ENCODE measurements around the gene SPDYE1. TPM values are rescaled to one million over a fixed set of nuclear protein-coding genes. Genes with fewer than 3 reads are reported as not detected.

Gene SPDYE1
- total RNA-seq, 1 donor from 2014 or later: not detected

GRCh38 chr7:44046321-44047061 lies 48.8 kb downstream of the SPDYE1 start:
- Mint-ChIP-seq H3K27me3 (no peaks in the 10 kb centered on the region), H3K27ac (peak overlapping the region; percentile 95), H3K9me3 (no peaks in the 10 kb centered on the region), H3K4me1 (peaks cover 78% of the 10 kb centered on the region), H3K4me3 (peak overlapping the region; percentile 93), H3K36me3 (ENCODE audit: low read depth) (peaks cover 50% of the 10 kb centered on the region)
- DNase-seq (peak; percentile 45), ATAC-seq (ENCODE audit: low read depth) (peak; percentile 83)
- ChIA-PET POLR2A (interaction anchor here (0.6 to 7.5 kb wide), 14 partner anchors 8 to 443 kb away, joined by 3 to 55 read pairs (median 4); partner anchors contain the start of genes AEBP1, PGAM2, POLD2 and POLM), CTCF (interaction anchor here (1.2 kb wide), 1 partner anchor 26 kb away, joined by 3 read pairs; no protein-coding TSS in a partner anchor)
- no peak for TF ChIP-seq CTCF (IDR thresholded peaks at IDR 0.05)
- intact Hi-C loops (cut with micrococcal nuclease): loop anchor here (1.0 to 10.0 kb wide), 5 partner anchors 13 to 528 kb away; partner anchors contain the start of genes DDX56 and POLM

GRCh38 chr7:44048031-44048795 lies 50.5 kb downstream of the SPDYE1 start:
- no peaks in the 10 kb centered on the region for H3K9me3 Mint-ChIP-seq
- peak overlapping the region; percentile 95 for H3K27ac Mint-ChIP-seq
- intact Hi-C loops (cut with micrococcal nuclease): loop anchor here (10.0 kb wide), 1 partner anchor 527 kb away; the partner anchor contains the start of gene DDX56
- DNase-seq: no peak
- TF ChIP-seq CTCF (IDR thresholded peaks at IDR 0.05): no peak
- H3K4me3 Mint-ChIP-seq: peak overlapping the region; percentile 17
- ChIA-PET CTCF (interaction anchor here (1.0 to 1.1 kb wide), 2 partner anchors 24 to 30 kb away, joined by 3 read pairs; no protein-coding TSS in a partner anchor), POLR2A (interaction anchor here (0.5 to 7.5 kb wide), 5 partner anchors 10 to 952 kb away, joined by 3 to 55 read pairs (median 6); partner anchors contain the start of gene PGAM2)
- peaks cover 67% of the 10 kb centered on the region for H3K36me3 Mint-ChIP-seq (ENCODE audit: low read depth)
- H3K27me3 Mint-ChIP-seq: no peaks in the 10 kb centered on the region
- peaks cover 90% of the 10 kb centered on the region for H3K4me1 Mint-ChIP-seq
- no peak for ATAC-seq (ENCODE audit: low read depth)

GRCh38 chr7:44050121-44050914 lies 52.6 kb downstream of the SPDYE1 start:
- H3K9me3 Mint-ChIP-seq: no peaks in the 10 kb centered on the region
- intact Hi-C loops (cut with micrococcal nuclease): no loop called here
- peaks cover 81% of the 10 kb centered on the region for H3K36me3 Mint-ChIP-seq (ENCODE audit: low read depth)
- CTCF ChIA-PET: no interaction called here
- TF ChIP-seq CTCF (IDR thresholded peaks at IDR 0.05): no peak
- DNase-seq (no peak), ATAC-seq (ENCODE audit: low read depth) (no peak)
- POLR2A ChIA-PET: interaction anchor here (0.5 to 7.5 kb wide), 2 partner anchors 16 to 31 kb away, joined by 4 to 55 read pairs; partner anchors contain the start of gene PGAM2
- no peak overlapping the region for H3K27ac Mint-ChIP-seq
- peaks cover 84% of the 10 kb centered on the region for H3K4me1 Mint-ChIP-seq
- H3K27me3 Mint-ChIP-seq: no peaks in the 10 kb centered on the region
- no peak overlapping the region for H3K4me3 Mint-ChIP-seq

GRCh38 chr7:44050915-44051560 lies 53.3 kb downstream of the SPDYE1 start:
- Mint-ChIP-seq H3K36me3 (ENCODE audit: low read depth) (peaks cover 82% of the 10 kb centered on the region), H3K27me3 (no peaks in the 10 kb centered on the region), H3K9me3 (no peaks in the 10 kb centered on the region), H3K4me1 (peaks cover 84% of the 10 kb centered on the region), H3K4me3 (no peak overlapping the region), H3K27ac (no peak overlapping the region)
- ATAC-seq (ENCODE audit: low read depth) (no peak), DNase-seq (no peak)
- CTCF ChIA-PET: no interaction called here
- no peak for TF ChIP-seq CTCF (IDR thresholded peaks at IDR 0.05)
- intact Hi-C loops (cut with micrococcal nuclease): no loop called here
- POLR2A ChIA-PET: no interaction called here
